ENCODE measurements around the gene PRDX6.
"Not testable (repeated sequence)": the region's sequence is repeated elsewhere in the genome, so short reads cannot be mapped to it uniquely, and the experiment has no call there.

Gene PRDX6

GRCh38 chr1:173467426-173467825 lies 9.7 kb upstream of the PRDX6 start:
- DNase-seq (ENCODE audit: low read depth) = no peak

- no peak for DNase-seq (ENCODE audit: low read depth)
Measured at GRCh38 chr1:173469656-173470055, 7.5 kb upstream of the PRDX6 start.

GRCh38 chr1:173470608-173471007 lies 6.5 kb upstream of the PRDX6 start:
- no peak for DNase-seq (ENCODE audit: low read depth)

- no peak for DNase-seq (ENCODE audit: low read depth)
Measured at GRCh38 chr1:173473599-173474011, 3.5 kb upstream of the PRDX6 start.

GRCh38 chr1:173474097-173474779 lies 2.9 kb upstream of the PRDX6 start:
- DNase-seq (ENCODE audit: low read depth) = no peak

GRCh38 chr1:173474780-173475421 lies 2.2 kb upstream of the PRDX6 start:
- not testable (repeated sequence) for DNase-seq (ENCODE audit: low read depth)

- DNase-seq (ENCODE audit: low read depth) = no peak
Measured at GRCh38 chr1:173475564-173476196, 1.5 kb upstream of the PRDX6 start.

GRCh38 chr1:173476197-173476664 lies 904 bp upstream of the PRDX6 start:
- DNase-seq (ENCODE audit: low read depth) = no peak

GRCh38 chr1:173476665-173477285 lies 360 bp upstream of the PRDX6 start:
- peak; percentile 77 for DNase-seq (ENCODE audit: low read depth)

GRCh38 chr1:173478094-173478674 lies 1.0 kb downstream of the PRDX6 start:
- DNase-seq (ENCODE audit: low read depth) = no peak

GRCh38 chr1:173479649-173480048 lies 2.5 kb downstream of the PRDX6 start:
- DNase-seq (ENCODE audit: low read depth) = no peak

- DNase-seq (ENCODE audit: low read depth) = no peak
Measured at GRCh38 chr1:173481195-173481772, 4.1 kb downstream of the PRDX6 start.

GRCh38 chr1:173482683-173483082 lies 5.5 kb downstream of the PRDX6 start:
- DNase-seq (ENCODE audit: low read depth) = no peak

GRCh38 chr1:173484276-173484675 lies 7.1 kb downstream of the PRDX6 start:
- DNase-seq (ENCODE audit: low read depth) = no peak

- no peak for DNase-seq (ENCODE audit: low read depth)
Measured at GRCh38 chr1:173485401-173485800, 8.3 kb downstream of the PRDX6 start.

- DNase-seq (ENCODE audit: low read depth) = no peak
Measured at GRCh38 chr1:173488001-173488400, 10.9 kb downstream of the PRDX6 start.

GRCh38 chr1:173489149-173489600 lies 12.0 kb downstream of the PRDX6 start:
- DNase-seq (ENCODE audit: low read depth) = no peak

GRCh38 chr1:173489929-173490328 lies 12.8 kb downstream of the PRDX6 start:
- no peak for DNase-seq (ENCODE audit: low read depth)

- DNase-seq (ENCODE audit: low read depth) = no peak
Measured at GRCh38 chr1:173491508-173491907, 14.4 kb downstream of the PRDX6 start.

GRCh38 chr1:173493125-173493524 lies 16.0 kb downstream of the PRDX6 start:
- not testable (repeated sequence) for DNase-seq (ENCODE audit: low read depth)

- DNase-seq (ENCODE audit: low read depth) = no peak
Measured at GRCh38 chr1:173495609-173496267, 18.6 kb downstream of the PRDX6 start.

Measured in activated T-helper 9 cell treated with anti-CD3 and anti-CD28 coated beads, Interleukin-2, amount 50 U/mL, for 16 hours (primary cell).